H4 (cell line): ENCODE measurements around the gene UBA6. TPM values are rescaled to one million over a fixed set of nuclear protein-coding genes. Genes with fewer than 3 reads are reported as not detected.

Experiments used
- DNase-seq: peaks from one replicate; pipeline ENCODE4 v3.0.0-alpha.2; 2015; ENCODE audit warnings: low spot score
- total RNA-seq: library from RNA; depleted of rRNA; stranded (reverse); fragments of >200 nt; shearing (Covaris generic); gene quantifications from 2 replicates; pipeline ENCODE4 v1.2.3, GENCODE V29; 2014; rRNA removed

Gene UBA6
- total RNA-seq, 1 experiment from 2014 or later: 123 TPM

GRCh38 chr4:67576538-67576937 is 124.4 kb downstream of the UBA6 start:
- DNase-seq: no peak

GRCh38 chr4:67576059-67576466 is 124.9 kb downstream of the UBA6 start:
- no peak for DNase-seq

GRCh38 chr4:67575232-67576058 is 125.5 kb downstream of the UBA6 start:
- no peak for DNase-seq

- DNase-seq: no peak
These were observed 127.8 kb downstream of the UBA6 start for GRCh38 chr4:67573193-67573592.

GRCh38 chr4:67571975-67572374 is 129.0 kb downstream of the UBA6 start:
- DNase-seq: no peak

GRCh38 chr4:67570537-67570936 is 130.4 kb downstream of the UBA6 start:
- no peak for DNase-seq

- DNase-seq: no peak
These were observed 132.1 kb downstream of the UBA6 start for GRCh38 chr4:67568820-67569219.

GRCh38 chr4:67566335-67566734 is 134.6 kb downstream of the UBA6 start:
- DNase-seq: no peak

GRCh38 chr4:67565284-67565683 is 135.7 kb downstream of the UBA6 start:
- no peak for DNase-seq

Other genes with a start within 250 kb of the UBA6 start
- gene CENPC, start 155.7 kb downstream of the UBA6 start, total RNA-seq: 8.3 and 11.6 TPM in 2 replicates
- not detected in 2 replicates for gene STAP1, start 142.4 kb downstream of the UBA6 start, total RNA-seq
- gene GNRHR, start 53.2 kb upstream of the UBA6 start, total RNA-seq: not detected in 2 replicates
- gene TMPRSS11D, start 182.8 kb upstream of the UBA6 start, total RNA-seq: 0.04 TPM in 1 of 2 replicates, not detected in the other